GM12864 (cell line): ENCODE results near the gene OTOS.

Experiments
- DNase-seq: peaks from one replicate; pipeline ENCODE4 v3.0.0-alpha.2; 2011; ENCODE audit warnings: low read depth
- H3K4me3 ChIP-seq: 2 replicates; pipeline ENCODE4 v1.5.1; 2011; ENCODE audit warnings: mild to moderate bottlenecking, low read depth, low read length, control low read depth
- CTCF ChIP-seq: IDR thresholded peaks from 2 replicates; pipeline ENCODE4 v1.5.1; 2011; ENCODE audit warnings: low read depth, mild to moderate bottlenecking, moderate library complexity, low read length, control low read depth, inconsistent platforms; ENCODE audit errors: missing control alignments

OTOS gene

GRCh38 chr2:240168041-240168440 lies 27.6 kb upstream of the OTOS start:
- DNase-seq = no peak
- no peak overlapping the region for H3K4me3 ChIP-seq
- TF ChIP-seq CTCF = no peak

- no peak for DNase-seq
- H3K4me3 ChIP-seq = no peak overlapping the region
- TF ChIP-seq CTCF = no peak
Observed at GRCh38 chr2:240167588-240167880, 27.1 kb upstream of the OTOS start.

GRCh38 chr2:240166761-240167587 lies 26.5 kb upstream of the OTOS start:
- DNase-seq = no peak
- TF ChIP-seq CTCF = no peak
- H3K4me3 ChIP-seq = no peak overlapping the region

GRCh38 chr2:240166191-240166590 lies 25.7 kb upstream of the OTOS start:
- DNase-seq = no peak
- H3K4me3 ChIP-seq = no peak overlapping the region
- TF ChIP-seq CTCF = no peak

- no peak overlapping the region for H3K4me3 ChIP-seq
- TF ChIP-seq CTCF = no peak
- no peak for DNase-seq
Observed at GRCh38 chr2:240165661-240166060, 25.2 kb upstream of the OTOS start.

- no peak for TF ChIP-seq CTCF
Observed at GRCh38 chr2:240165034-240165433, 24.6 kb upstream of the OTOS start.

GRCh38 chr2:240164586-240164985 lies 24.1 kb upstream of the OTOS start:
- TF ChIP-seq CTCF = no peak
- no peak for DNase-seq
- no peak overlapping the region for H3K4me3 ChIP-seq

More at GRCh38 chr2:240165034-240165433, 24.6 kb upstream of the OTOS start:
- no peak for DNase-seq
- H3K4me3 ChIP-seq = no peak overlapping the region
